ENCODE results near the gene TEKT1. TPM values are rescaled to one million over a fixed set of nuclear protein-coding genes. Genes with fewer than 3 reads are reported as not detected.
"Not testable (repeated sequence)": the region's sequence is repeated elsewhere in the genome, so short reads cannot be mapped to it uniquely, and the experiment has no call there.

The TEKT1 gene
- total RNA-seq, 1 donor from 2014 or later, result not detected

- ATAC-seq, result no peak
- DNase-seq (ENCODE audit: missing footprints), result no peak
- intact Hi-C loops (cut with DNase I), result no loop called here
Measured at GRCh38 chr17:6830383-6830986, 1.0 kb downstream of the TEKT1 start.

GRCh38 chr17:6823011-6823442, 8.5 kb downstream of the TEKT1 start:
- DNase-seq (ENCODE audit: missing footprints), result no peak
- intact Hi-C loops (cut with DNase I), result no loop called here
- no peak for ATAC-seq

- no peak for ATAC-seq
- no peak for DNase-seq (ENCODE audit: missing footprints)
- intact Hi-C loops (cut with DNase I), result no loop called here
Measured at GRCh38 chr17:6818938-6819337, 12.6 kb downstream of the TEKT1 start.

DNA sequence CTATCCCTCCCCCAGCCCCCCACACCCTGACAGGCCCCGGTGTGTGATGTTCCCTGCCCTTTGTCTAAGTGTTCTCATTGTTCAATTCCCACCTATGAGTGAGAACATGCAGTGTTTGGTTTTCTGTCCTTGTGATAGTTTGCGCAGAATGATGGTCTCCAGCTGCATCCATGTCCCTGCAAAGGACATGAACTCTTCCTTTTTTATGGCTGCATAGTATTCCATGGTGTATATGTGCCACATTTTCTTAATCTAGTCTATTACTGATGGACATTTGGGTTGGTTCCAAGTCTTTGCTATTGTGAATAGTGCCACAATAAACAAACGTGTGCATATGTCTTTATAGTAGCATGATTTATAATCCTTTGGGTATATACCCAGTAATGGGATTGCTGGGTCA, 15.2 kb downstream of the TEKT1 start:
- intact Hi-C loops (cut with DNase I); DNase-seq (ENCODE audit: missing footprints); ATAC-seq: not testable (repeated sequence)

- ATAC-seq, result no peak
- intact Hi-C loops (cut with DNase I), result no loop called here
- no peak for DNase-seq (ENCODE audit: missing footprints)
Measured at GRCh38 chr17:6815775-6816174, 15.8 kb downstream of the TEKT1 start.

DNA sequence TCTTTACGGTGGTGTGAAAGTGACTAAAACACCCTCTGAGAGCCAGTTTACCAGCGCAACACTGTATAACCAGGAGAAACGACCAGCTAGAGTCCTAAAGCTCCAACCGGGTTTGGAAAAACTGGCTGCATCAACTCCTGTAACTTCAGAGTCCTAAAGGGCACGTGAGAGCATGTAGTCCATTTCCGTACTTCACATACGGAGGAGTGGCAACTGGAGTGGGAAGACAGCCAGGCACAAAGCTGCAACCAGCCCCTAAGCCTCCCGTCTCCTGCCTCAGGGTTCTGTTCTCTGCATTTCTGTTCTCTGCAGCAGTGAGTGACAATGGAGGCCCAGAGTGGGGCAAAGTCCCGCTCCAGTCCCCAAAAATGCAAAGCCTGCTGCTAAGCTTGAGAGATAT, 19.2 kb downstream of the TEKT1 start:
- ATAC-seq, result no peak
- DNase-seq (ENCODE audit: missing footprints), result no peak
- intact Hi-C loops (cut with DNase I), result no loop called here

DNA sequence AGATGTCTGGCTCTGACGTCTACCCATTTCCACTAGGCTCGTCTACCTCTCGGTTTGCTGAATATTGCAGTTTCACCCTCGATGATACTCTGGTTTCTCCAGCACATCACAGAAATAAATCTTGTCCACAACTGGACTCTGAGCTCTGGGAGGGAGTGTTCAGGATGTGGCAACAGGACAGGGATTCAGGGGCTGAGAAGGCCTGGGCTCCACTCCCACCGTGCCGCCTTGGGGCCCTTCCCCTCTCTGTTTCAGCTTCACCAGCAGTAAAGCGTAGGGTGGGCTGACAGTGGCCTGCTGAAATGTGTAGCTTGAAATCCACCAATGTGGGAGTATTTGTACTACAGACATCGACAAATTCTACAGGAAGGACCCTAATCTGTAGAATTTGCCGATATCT, 20.0 kb downstream of the TEKT1 start:
- intact Hi-C loops (cut with DNase I), result no loop called here
- ATAC-seq (no peak), DNase-seq (ENCODE audit: missing footprints) (no peak)

DNA sequence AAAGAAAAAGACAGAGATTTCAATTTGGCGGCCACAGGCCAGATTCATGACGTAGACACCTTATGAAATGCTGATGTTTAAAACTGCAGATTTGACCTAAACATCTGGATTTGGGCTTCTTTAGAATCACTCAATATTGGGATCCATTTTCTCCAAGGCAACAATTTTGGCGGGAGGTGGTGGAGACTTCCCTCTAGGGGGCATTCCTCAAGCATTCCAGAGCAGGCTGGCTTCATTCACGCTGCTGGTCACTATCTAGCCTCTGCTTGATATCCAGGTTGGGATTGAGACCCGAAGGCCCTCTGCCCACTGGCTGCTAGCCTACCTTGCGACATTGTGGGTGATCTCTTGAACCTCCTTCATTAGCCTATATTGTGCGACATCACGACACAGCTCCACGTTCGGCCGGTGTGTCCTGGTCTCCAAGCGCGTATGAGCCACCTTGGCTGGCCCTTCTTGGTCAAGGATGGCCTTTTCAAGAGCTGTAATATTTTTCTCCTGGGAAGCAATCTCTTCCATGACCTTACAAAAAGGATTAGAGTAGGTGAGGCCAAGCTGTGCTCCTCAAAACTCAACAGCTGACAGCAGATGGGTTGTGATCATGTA, 31.0 kb downstream of the TEKT1 start:
- ATAC-seq (no peak), DNase-seq (ENCODE audit: missing footprints) (no peak)
- intact Hi-C loops (cut with DNase I), result loop anchor here (2.0 kb wide), 1 partner anchor 132 kb away; no protein-coding TSS in a partner anchor

GRCh38 chr17:6799738-6800137, 31.8 kb downstream of the TEKT1 start:
- DNase-seq (ENCODE audit: missing footprints) (no peak), ATAC-seq (no peak)
- intact Hi-C loops (cut with DNase I), result loop anchor here (2.0 kb wide), 1 partner anchor 131 kb away; no protein-coding TSS in a partner anchor

DNA sequence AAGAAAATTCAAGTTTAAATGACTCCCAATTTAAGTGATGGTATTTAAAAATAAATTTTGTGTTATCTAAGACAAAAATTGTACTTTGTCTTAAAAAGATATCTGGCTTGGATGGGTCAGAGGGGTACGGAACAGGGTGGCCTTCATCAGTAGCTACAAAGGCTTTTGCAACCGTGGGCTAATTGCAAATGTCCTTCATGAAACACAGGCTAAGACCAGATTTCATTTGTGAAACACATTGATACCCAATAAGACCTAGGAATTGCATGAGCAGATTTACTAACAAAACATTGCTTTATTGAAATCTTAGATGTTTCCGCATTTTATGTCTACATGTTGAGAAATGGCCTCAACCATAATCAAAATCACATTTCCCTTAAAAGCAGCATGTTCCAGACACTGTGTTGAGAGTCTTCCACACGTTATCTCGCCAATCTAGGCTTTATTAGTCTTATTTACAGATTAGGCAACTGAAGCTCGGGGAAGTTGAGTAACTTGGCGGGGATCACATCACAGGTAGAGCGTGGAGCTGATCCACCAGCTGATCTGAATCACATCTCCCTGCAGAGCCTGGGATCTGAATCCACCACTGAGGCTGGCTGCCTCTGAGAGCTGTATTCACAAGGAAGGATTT, 33.7 kb downstream of the TEKT1 start:
- intact Hi-C loops (cut with DNase I), result no loop called here
- ATAC-seq, result no peak
- DNase-seq (ENCODE audit: missing footprints), result no peak

- ATAC-seq, result no peak
- intact Hi-C loops (cut with DNase I), result no loop called here
Measured at GRCh38 chr17:6796887-6797490, 34.5 kb downstream of the TEKT1 start.

GRCh38 chr17:6796017-6796886, 35.3 kb downstream of the TEKT1 start:
- no peak for DNase-seq (ENCODE audit: missing footprints)
- ATAC-seq, result no peak
- intact Hi-C loops (cut with DNase I), result no loop called here

More at GRCh38 chr17:6796887-6797490, 34.5 kb downstream of the TEKT1 start:
- DNase-seq (ENCODE audit: missing footprints), result no peak

DNA sequence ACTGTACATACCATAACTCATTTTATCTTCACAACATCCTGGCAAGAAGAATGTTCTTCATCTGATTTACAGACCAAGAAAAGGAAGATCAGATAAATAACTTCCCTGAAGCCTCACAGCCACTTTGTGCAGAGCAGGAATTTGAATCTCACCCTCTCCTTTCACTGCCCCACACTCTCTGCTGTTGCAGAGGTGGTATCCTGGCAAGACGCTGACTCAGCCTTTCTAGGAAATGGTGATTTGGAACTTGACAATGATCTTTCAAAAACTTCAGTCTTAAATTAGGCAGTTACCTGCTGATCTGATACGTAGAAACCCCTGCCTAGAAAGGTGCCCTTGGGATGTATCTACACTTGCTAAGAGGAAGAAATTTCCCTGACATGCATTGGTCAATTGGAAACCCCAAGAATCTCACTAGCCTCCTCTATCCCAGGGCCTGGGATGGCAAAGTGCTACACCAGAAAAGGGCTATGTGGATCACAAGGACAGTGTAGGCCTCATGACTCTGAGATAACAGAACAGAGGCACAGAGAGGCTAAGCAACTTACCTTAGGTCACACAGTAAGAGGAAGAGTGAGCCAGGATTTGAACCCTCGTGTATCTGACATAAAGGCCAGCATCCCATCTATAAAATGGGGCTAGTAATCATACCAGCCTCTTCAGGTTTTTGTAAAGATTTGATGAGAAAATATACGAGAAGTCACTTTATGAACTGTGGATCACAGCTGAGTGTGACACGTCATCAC, 37.6 kb downstream of the TEKT1 start:
- intact Hi-C loops (cut with DNase I), result no loop called here
- ATAC-seq (no peak), DNase-seq (ENCODE audit: missing footprints) (no peak)

GRCh38 chr17:6789146-6789545, 42.4 kb downstream of the TEKT1 start:
- intact Hi-C loops (cut with DNase I), result no loop called here
- DNase-seq (ENCODE audit: missing footprints) (no peak), ATAC-seq (no peak)

GRCh38 chr17:6787081-6787693, 44.3 kb downstream of the TEKT1 start:
- intact Hi-C loops (cut with DNase I), result no loop called here
- no peak for ATAC-seq

DNA sequence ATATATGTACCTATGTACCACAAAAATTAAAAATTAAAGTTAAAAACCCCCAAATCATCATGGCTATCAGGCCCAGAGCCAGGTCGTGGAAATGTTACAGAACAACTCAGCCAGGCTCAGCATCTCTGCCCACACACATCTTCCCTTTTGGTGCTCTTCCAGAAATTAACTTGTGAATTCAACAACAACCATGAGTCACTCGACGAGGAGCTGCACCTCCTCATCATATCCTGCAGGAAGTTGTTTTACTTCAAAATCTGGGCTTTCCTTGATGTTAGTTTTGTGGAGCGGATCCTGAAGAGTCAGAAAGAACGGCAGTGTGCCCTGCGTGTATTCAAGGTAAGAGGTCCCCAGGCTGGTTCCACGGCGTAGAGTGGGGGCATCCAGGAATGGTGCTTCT, 44.9 kb downstream of the TEKT1 start:
- no peak for DNase-seq (ENCODE audit: missing footprints)
- ATAC-seq, result no peak
- intact Hi-C loops (cut with DNase I), result no loop called here

More at GRCh38 chr17:6787081-6787693, 44.3 kb downstream of the TEKT1 start:
- no peak for DNase-seq (ENCODE audit: missing footprints)

DNA sequence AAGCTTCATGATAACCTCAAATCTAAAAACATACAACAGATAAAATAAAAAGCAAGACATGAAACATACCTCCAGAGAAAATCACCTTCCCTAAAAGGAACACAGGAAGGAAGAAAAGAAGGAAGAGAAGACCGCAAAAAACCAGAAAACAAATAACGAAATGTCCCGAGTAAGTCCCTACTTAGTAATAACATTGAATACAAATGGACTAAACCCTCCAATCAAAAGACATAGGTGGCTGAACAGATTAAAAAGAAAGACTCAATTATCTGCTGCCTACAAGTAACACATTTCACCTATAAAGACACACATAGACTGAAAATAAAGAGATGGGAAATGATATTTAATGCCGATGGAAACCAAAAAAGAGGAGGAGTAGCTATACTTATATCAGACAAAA, 49.3 kb downstream of the TEKT1 start:
- no peak for ATAC-seq
- DNase-seq (ENCODE audit: missing footprints), result no peak
- intact Hi-C loops (cut with DNase I), result no loop called here

DNA sequence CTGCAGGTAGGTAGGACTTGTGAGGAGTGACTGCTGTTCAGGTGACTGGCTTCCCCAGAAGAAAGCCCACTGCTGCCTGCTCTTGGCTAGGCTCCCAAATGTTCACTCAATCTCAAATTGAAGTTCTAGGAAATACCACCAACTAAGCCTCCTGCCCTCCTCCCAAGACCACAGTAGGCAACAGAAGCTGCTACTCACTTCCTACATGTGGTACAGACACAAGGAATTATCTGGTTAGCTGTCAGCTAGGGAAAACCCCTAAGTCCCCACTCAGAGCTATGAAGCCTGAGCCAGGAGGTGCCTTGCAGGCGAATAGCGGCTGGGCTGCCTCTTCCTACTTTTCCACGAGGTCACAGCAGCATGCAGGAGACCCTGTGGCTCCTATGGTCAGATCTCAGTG, 50.6 kb downstream of the TEKT1 start:
- no peak for ATAC-seq
- intact Hi-C loops (cut with DNase I), result no loop called here
- no peak for DNase-seq (ENCODE audit: missing footprints)

All from Right ventricle myocardium inferior (tissue), 1 donor.